Medulla oblongata (tissue), 1 donor: Measurements from ENCODE around the gene DCC.
A peak's percentile ranks its signal among the peaks of the same experiment; 100 is the strongest.

Experiments used
- DNase-seq: peaks from one replicate; pipeline ENCODE4 v3.0.0-alpha.2; 2015; ENCODE audit errors: extremely low spot score

The DCC gene

DNA sequence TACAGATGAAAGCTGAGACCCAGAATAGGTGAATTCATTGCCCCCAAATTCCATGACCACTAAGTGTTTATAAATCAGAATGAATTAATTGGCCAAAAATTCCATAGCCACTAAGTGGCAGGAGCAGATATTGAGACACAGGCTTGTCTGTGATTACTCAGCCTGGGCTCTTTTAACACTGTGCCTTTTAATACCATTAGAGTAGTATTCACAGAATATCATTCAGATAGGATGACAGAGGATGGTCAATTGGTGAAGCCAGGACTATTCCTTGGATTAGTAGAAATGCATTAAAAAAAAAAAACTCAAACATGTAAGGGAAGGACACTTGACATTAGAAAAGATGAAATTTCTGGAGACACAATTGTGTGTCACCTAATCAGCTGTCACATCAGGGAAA is 698.6 kb downstream of the DCC start:
- DNase-seq = no peak

DNA sequence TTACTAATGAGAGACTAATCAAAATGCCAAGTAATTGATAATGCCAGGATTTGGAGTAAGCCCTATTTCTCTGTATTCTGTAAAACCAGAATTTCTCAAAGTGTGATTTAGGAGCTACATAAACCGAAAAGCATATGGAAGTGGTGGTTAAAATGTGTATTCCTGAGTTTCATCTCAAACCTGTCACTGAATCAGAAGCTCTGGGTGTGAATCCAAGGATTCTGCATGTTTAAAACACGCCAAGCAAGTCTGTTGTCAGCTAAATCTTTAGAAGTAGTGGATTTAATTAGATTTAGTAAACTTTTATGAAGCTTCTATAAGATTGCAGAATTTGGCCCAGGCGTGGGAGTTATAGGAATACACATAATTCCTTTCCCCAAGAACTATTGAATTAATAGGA is 700.3 kb downstream of the DCC start:
- DNase-seq = no peak

DNA sequence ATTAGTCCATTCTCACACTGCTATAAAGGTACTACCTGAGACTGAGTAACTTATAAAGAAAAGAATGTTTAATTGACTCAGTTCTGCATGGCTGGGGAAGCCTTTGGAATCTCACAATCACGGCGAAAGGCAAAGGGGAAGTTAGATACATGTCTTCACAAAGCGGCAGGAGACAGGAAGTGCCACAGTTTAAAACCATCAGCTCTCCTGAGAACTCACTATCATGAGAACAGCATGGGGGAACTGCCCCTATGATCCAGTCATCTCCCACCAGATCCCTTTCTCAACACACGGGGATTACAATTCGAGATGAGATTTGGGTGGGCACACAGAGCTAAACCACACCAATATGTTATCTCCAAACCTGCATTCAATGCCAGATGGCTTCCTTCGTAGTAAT is 716.1 kb downstream of the DCC start:
- no peak for DNase-seq

DNA sequence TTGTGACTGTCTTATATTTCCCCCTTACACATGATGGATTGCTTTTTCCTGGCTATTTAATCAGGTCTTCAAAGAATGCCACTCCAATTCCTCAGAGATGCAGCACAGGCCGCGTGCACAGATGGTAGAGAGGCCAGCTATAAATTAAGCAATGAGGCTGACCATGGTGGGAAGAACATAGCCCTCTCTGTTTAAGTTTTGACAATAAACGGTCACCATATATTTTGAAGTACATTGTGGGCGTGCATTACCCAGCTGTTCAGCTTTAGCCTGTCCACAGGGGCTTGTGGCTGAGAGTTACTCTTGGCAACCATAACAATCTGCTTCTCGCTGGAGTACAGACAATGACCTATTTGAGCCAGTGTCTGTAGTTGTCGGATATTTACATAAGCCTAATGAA is 730.8 kb downstream of the DCC start:
- no peak for DNase-seq

DNA sequence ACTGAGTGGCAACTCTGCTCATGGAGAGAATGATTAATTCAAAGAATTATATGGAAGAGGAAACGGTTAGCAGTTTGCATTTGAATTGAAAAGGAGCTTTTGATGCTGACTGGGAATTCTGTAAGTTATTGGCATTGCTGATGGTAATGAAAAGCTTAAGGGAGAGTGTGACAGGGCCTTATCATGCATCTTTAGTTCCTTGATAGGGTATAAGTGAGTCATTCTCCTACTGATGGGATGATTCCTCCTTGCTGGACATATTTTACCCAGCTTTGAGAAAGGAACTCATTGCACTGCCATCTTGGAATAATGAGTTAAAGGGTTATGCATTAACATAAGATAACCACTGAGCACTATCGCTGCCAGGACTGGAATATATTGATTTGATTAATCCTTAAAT is 740.7 kb downstream of the DCC start:
- no peak for DNase-seq

DNA sequence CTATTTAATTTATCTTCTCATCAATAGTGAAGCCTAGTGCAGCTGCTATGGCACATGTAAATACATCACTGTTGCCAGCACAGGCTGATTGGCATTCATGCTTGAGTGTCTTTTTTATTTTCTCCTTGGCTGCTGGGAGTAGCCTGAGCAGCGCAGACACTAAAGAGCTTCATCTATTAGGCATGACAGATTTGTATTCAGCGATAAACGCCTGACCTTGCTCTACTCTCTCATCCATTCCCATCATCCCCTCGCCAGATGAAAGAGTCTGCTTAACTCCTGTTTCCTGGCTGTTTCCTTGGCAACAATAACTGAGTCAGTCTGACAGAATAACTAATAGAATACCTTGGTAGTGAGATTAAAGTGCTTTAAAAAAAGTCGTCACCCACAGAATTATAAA is 753.6 kb downstream of the DCC start:
- no peak for DNase-seq

DNA sequence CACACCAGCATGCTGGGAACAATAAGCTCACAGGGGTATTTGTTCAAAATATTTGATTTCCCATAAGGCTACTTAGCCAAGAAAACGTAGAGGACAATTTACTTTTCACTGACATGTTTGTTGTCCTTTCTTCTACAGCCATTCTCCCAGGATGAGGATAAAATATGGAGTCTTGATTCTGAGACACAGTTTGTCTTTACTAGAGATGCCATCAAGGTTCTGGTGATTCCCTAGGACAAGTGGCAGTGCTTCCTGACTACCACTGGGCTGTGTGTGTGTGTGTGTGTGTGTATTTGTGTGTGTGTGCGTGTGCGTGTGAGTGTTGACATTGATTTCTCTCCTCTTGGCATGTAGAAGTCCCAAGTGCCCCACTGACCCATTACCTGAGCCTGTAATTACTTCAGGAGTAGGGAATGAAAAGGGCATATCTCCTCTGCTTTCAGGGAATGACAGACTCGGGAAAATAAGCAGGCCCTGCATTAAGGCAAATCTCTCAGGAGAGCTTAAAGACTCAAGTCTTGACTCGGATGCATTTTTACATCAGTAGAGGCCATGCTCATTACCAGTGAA is 761.6 kb downstream of the DCC start:
- DNase-seq = no peak

DNA sequence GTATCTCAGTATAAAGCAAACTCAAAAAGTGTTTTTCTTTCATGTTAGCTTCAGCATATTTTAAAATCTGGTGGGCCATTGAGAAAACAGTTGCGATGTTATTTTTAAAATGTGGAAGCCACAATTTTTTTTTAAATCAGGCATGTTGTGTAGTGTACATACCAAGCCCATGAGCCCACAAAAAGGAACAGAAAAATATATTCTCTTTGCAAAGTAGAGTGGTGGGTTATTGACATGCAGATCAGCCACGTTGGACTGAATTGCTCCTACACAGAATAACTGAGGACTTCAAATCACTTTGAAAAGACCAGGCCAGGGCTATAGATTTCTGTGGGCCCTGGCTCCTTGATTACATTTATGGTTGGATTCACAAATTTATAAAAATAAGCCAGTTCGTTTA is 774.4 kb downstream of the DCC start:
- no peak for DNase-seq

DNA sequence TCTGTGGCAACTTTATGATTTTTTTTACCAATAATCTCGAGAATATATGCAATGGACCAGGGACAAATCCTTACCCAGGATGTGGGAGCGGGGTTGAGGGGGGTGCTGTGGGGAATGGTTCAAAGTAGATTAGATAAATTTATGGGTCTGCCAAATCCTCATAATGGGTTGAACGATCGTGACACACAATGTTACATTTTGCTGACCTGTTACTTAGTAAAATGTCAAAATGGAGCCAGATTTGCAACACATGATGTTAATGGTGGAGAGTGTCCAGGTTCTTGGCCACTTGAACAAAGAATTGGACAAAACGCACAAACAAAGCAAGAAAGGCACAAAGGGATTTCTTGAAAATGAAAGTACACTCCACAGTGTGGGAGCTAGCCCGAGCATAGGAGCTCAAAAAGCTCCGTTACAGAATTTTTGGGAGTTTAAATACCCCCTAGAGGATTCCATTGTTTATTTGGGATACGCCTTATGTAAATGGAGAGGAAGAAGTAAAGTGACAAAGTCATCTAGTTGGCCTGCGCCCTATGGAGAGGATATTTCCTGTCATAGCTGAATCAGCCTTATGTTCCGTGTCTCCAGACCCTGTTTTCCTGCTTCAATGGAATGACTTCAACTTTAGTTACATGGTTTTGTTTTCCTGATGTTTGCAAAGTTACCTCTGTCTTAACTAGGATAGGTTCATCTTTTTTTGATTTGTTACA is 776.0 kb downstream of the DCC start:
- DNase-seq = peak; percentile 13

DNA sequence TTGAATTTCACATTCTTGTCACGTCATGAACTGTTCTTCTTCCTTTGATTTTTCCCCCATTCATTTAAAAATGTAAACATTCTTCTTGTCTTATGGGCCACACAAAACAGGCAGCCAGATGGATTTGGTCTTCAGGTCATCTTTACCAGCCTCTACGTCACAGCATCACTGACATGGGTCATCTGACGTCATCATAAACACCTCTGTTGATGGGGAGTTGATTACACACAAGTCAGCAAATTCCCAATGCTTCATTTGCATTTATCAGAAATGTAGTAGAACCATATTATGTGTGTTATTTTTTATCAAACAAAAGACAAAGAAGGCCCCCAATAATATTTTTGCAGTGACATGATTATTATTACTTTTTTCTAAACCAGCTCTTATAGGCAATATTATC is 777.9 kb downstream of the DCC start:
- DNase-seq = no peak

DNA sequence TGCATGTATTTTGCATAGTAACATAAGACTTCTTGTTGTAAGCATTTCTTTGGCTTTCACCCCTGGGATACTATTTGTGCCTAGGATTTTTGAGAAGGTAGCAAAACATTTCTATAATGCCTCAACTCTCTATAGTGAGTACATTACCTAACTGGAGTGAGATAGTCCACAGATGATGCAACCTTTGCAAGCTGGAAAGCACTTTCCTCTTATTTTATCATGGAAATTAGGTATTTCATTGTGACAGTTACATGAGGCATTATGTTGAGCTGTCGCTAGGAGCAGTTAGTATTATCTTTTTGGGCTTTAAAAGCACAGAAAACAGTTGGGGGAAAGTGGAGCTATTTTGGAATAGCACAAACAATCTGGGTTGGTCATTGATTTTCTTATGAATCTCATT is 786.2 kb downstream of the DCC start:
- DNase-seq = no peak

DNA sequence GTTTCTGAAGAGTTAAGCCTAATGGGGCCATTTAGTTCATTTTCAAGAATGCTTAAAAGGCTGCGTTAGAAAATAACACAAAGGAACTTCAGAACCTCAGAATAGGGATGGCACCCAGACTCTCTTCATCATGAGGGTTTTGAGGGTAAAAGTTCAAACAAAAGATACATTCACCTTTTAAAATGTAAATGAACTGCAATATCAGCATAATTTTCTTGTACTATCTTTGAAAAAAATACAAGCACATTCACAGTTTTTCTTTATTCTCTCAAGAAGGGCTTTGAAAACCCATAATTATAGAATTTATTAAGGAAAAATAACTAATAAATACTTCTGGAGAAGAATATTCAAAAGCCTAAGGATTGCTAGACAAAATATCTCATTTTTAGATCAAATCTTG is 791.0 kb downstream of the DCC start:
- no peak for DNase-seq

DNA sequence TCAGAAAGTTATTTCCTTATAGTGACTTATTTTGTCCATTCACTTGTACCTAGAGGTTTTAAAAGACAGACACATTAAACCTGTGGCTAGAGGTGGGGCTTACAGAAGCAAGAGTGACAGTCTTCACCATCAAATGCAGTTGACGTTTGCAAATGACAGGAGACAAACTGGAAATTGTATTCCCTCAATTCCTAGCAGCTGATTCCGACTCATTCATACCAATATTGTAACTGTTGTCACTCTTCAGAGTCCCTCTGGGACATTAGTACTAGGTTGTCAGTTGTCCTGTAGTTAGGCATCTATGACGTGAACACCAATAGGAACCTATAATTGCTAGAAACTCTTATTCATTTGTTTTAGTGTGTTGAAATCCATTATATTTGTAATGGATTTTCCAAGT is 794.7 kb downstream of the DCC start:
- no peak for DNase-seq

DNA sequence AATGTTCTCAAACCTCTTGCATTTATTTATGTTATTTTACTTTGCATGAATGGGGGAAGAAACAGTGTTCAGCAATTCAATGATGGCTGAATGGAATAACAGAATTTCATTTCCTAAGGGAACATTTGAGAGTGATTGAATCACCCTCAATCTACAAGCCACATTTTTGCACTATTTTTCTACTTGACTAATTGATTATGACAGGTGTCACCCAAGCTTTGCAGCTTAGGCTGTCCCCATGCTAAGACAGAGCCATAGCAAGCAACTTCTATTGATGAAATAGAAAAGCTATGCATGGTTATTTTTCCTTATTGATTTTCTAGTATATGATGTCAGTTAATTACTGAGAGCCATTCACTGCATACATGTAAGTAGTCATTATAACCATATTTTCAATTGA is 795.7 kb downstream of the DCC start:
- DNase-seq = no peak

DNA sequence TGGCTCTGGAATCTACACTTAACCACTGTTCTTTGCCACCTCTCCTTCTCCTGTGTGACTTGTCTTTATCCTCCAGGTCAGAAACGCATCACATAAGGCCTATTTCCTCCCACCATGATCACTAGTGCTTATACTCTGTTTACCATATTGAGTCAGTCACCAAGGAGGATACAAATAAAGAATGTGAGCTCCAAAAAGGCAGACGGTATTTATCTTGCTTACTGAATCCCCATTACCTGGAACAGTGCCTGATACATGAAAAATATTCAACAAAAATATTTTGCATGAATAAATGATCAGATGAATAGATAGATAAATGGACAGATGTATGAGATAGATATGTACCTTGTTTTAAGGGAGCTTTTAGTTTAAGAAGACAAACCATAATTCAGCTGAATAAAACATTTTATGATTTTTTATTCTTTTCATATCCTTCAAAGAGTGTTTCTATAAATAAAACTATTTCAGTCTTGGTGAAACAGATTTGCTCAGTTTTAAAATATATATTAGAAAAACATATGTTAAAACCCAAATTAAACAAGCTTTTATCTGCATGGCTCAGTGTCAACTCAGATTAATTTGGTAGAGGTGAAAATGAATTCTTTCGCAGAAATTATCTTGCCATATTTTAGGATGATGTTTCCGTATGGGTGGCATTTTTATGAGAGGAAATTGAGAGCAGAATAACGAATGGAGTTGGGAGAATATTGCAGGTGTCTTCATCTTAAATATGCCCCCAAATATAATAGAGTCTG is 799.9 kb downstream of the DCC start:
- DNase-seq = no peak

DNA sequence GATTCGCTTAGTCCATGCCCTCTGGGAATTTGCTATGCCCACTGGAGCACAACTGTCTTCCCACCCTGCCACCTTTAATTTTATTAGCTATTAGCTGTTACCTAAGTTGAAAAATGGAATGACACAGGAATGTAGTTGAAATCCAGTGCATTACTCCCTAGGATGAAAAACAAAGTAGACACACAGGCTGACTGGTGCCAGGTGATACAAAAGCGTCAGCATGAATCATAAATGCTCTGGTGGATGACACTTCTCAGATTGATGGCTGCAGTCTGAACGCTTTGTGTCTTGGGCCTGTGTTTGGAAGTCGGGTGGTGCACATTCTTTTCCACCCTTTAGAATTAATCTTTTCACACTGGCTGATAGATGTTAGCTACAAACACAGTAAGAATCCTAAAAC is 802.0 kb downstream of the DCC start:
- DNase-seq = no peak

DNA sequence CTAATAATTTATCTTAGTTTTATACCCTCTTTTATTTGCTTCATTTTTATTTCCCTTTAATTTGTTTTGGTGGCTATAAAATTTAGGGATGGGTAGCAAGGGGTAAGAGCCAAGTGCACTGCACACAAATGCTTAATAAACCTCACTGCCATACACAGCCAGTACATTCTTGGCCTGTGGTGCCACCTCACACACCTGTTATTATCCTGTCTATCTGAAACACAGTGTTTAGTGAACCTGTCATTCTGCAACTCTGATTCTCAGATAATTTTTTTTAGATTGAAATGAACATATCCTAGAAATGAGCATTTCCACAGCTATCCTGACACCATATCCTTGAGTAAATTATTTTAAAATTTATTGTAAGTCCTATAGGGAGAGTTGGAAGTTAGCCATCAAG is 807.5 kb downstream of the DCC start:
- DNase-seq = no peak

DNA sequence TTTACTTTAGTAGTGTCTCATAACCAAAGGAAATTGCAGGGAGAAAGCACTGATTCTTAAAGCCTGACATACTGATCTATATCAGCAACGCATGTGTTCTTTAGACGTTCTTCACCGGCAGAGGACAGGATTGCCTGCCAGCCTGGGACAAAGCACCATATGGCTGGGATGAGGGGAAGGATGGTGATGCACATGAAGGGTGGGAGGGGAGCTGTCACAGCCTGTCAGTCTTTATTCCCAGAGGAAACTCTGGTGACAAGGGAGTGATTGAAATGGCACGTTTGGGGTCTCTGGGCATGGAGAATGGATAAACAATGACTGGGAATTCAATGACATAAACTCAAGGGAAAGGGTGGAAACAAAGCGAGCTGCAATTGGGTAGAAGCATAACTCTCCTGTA is 808.1 kb downstream of the DCC start:
- no peak for DNase-seq

DNA sequence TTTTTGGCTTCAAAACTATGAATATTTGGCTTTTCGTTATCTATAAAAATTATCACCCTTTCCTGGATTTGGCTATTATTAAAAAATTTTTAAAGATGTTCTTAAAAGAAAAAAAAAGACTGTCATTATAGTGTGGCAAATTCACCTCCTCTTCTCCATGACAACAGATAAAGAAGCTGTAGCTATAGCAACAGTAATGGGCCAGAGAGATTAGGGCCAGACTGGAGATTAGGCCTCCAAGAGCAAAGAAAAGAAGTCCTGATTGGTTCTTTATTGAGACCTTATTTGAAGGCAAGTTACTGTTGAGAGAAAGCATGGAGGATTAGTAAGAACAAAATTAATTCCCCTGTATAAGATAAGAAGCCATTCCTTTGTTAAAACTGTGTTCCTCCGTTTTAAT is 812.5 kb downstream of the DCC start:
- DNase-seq = no peak

DNA sequence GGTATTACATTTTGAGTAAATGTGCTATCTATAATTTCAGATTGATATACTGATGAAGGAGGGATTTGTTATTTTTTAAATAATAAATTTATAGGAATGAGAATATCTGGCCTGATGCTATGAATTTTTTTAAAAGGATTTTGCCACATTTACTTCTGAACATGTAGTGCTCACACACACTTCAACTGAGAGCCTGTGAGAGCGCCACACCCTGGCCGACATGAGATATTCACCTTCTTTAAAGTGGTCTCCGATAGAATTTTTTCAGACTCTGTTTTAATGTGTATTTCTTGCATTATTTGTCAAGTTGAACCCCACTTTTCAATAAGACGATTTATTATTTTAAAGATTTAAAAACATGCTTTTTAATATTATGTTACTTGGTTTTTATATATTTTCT is 813.3 kb downstream of the DCC start:
- DNase-seq = no peak

DNA sequence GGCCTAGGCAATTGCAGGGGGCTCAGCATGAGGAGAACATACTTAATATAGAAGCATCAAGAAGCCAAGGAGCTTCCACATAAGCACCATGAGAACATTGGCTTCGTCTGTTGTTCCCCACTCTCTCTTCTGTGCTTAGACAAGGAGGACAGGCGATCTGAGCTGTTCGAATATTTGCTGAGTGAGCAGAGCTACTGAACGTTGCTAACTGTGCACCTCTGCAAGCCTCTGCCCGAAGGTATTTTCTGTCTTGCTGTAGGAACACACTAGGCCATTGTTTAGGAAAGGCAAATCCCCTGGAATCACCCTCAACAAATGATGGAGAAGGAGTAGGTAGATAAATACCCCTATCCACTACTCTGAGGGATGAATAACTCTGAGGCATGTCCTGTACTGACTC is 813.8 kb downstream of the DCC start:
- DNase-seq = no peak

DNA sequence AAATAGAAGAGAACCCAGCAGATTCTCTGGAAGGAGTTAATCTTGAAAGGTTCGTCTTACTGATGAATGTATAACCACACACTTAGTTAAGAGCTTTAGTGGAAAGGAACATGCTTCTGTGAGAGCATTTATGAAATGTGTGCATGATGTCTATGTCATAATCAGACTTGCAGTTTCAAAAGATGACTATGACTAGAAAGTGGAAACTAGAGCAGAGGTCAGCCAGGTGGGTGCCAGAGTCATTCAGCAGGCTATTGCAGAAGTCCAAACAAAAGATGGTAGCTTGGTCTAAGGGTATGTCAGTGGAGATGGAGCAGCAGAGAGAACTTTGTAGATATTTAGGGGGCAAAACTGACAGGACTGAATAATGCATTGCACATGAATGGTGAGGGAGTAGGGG is 825.8 kb downstream of the DCC start:
- no peak for DNase-seq

DNA sequence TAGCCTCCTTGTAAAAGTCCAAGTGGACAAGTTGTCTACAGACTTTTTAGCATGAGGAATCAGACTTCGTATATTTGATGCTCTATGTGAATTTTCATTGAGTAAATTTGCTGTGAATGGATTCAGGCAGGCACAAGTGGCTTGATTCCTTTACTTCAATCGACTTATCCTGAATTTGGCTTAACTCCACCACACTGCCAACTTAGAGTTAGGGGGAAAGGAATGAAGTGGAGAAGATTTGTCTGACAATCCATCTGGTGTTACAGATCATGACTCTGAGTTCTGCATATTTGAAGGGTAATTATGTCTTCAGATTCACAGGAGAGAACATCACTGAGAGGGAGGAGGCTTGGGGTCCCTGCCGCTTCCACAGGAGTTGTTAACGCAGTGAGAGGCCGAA is 829.3 kb downstream of the DCC start:
- no peak for DNase-seq
